ENCODE results near the gene KSR1.

Gene KSR1

GRCh38 chr17:27573971-27574525 is 117.8 kb downstream of the KSR1 start:
- H3K4me3 ChIP-seq (ENCODE audit: low read depth, low read length): no peak overlapping the region
- DNase-seq (ENCODE audit: low read depth): no peak

GRCh38 chr17:27575096-27575911 is 119.1 kb downstream of the KSR1 start:
- DNase-seq (ENCODE audit: low read depth): no peak
- H3K4me3 ChIP-seq (ENCODE audit: low read depth, low read length): no peak overlapping the region

- DNase-seq (ENCODE audit: low read depth): no peak
- no peak overlapping the region for H3K4me3 ChIP-seq (ENCODE audit: low read depth, low read length)
Observed at GRCh38 chr17:27575912-27576252, 119.6 kb downstream of the KSR1 start.

- DNase-seq (ENCODE audit: low read depth): no peak
Observed at GRCh38 chr17:27576477-27577083, 120.3 kb downstream of the KSR1 start.

GRCh38 chr17:27577121-27577761 is 121.0 kb downstream of the KSR1 start:
- DNase-seq (ENCODE audit: low read depth): peak; percentile 60
- H3K4me3 ChIP-seq (ENCODE audit: low read depth, low read length): peak overlapping the region; percentile 24

More at GRCh38 chr17:27576477-27577083, 120.3 kb downstream of the KSR1 start:
- H3K4me3 ChIP-seq (ENCODE audit: low read depth, low read length): no peak overlapping the region

- peak overlapping the region; percentile 24 for H3K4me3 ChIP-seq (ENCODE audit: low read depth, low read length)
Observed at GRCh38 chr17:27577884-27578717, 121.9 kb downstream of the KSR1 start.

GRCh38 chr17:27578718-27579085 is 122.5 kb downstream of the KSR1 start:
- DNase-seq (ENCODE audit: low read depth): no peak
- no peak overlapping the region for H3K4me3 ChIP-seq (ENCODE audit: low read depth, low read length)

More at GRCh38 chr17:27577884-27578717, 121.9 kb downstream of the KSR1 start:
- no peak for DNase-seq (ENCODE audit: low read depth)

- H3K4me3 ChIP-seq (ENCODE audit: low read depth, low read length): no peak overlapping the region
- no peak for DNase-seq (ENCODE audit: low read depth)
Observed at GRCh38 chr17:27579304-27579703, 123.1 kb downstream of the KSR1 start.

- DNase-seq (ENCODE audit: low read depth): no peak
- H3K4me3 ChIP-seq (ENCODE audit: low read depth, low read length): no peak overlapping the region
Observed at GRCh38 chr17:27579897-27580321, 123.7 kb downstream of the KSR1 start.

- DNase-seq (ENCODE audit: low read depth): no peak
- H3K4me3 ChIP-seq (ENCODE audit: low read depth, low read length): no peak overlapping the region
Observed at GRCh38 chr17:27581016-27581415, 124.8 kb downstream of the KSR1 start.

GRCh38 chr17:27582696-27583095 is 126.4 kb downstream of the KSR1 start:
- no peak for DNase-seq (ENCODE audit: low read depth)
- H3K4me3 ChIP-seq (ENCODE audit: low read depth, low read length): no peak overlapping the region

- no peak overlapping the region for H3K4me3 ChIP-seq (ENCODE audit: low read depth, low read length)
- no peak for DNase-seq (ENCODE audit: low read depth)
Observed at GRCh38 chr17:27585153-27585681, 129.0 kb downstream of the KSR1 start.

GRCh38 chr17:27585792-27586191 is 129.5 kb downstream of the KSR1 start:
- no peak overlapping the region for H3K4me3 ChIP-seq (ENCODE audit: low read depth, low read length)
- DNase-seq (ENCODE audit: low read depth): no peak

- no peak for DNase-seq (ENCODE audit: low read depth)
- H3K4me3 ChIP-seq (ENCODE audit: low read depth, low read length): no peak overlapping the region
Observed at GRCh38 chr17:27586203-27586721, 130.0 kb downstream of the KSR1 start.

GRCh38 chr17:27588354-27588753 is 132.1 kb downstream of the KSR1 start:
- DNase-seq (ENCODE audit: low read depth): no peak
- no peak overlapping the region for H3K4me3 ChIP-seq (ENCODE audit: low read depth, low read length)

GRCh38 chr17:27590864-27591263 is 134.6 kb downstream of the KSR1 start:
- no peak for DNase-seq (ENCODE audit: low read depth)
- H3K4me3 ChIP-seq (ENCODE audit: low read depth, low read length): no peak overlapping the region

GRCh38 chr17:27591986-27592385 is 135.7 kb downstream of the KSR1 start:
- H3K4me3 ChIP-seq (ENCODE audit: low read depth, low read length): no peak overlapping the region
- DNase-seq (ENCODE audit: low read depth): no peak

GRCh38 chr17:27593232-27593856 is 137.1 kb downstream of the KSR1 start:
- DNase-seq (ENCODE audit: low read depth): no peak
- no peak overlapping the region for H3K4me3 ChIP-seq (ENCODE audit: low read depth, low read length)

GRCh38 chr17:27593857-27594255 is 137.6 kb downstream of the KSR1 start:
- no peak overlapping the region for H3K4me3 ChIP-seq (ENCODE audit: low read depth, low read length)
- no peak for DNase-seq (ENCODE audit: low read depth)
